Sigmoid colon (tissue), 4 donors: ENCODE results near the gene FAM174A.

Source experiments
- POLR2A ChIP-seq, 2 donors: fragments of 450-650 bp; IDR thresholded peaks; one replicate each; pipeline ENCODE4 v1.6.1; 2016; ENCODE audit warnings: antibody characterized with exemption in 2 of 2, mild to moderate bottlenecking in 2 of 2, moderate library complexity in 2 of 2
- POLR2AphosphoS5 ChIP-seq, 4 donors: sonication (generic); formaldehyde crosslinking; IDR thresholded peaks; one replicate each; pipeline ENCODE4 v1.6.1; 2017; ENCODE audit warnings: antibody characterized with exemption in 4 of 4
- TF ChIP-seq, protein P1 (sequence below), 4 experiments: fragments of 450-650 bp in 3 of 4; fragments of 200-600 bp in 1 of 4; IDR thresholded peaks; one replicate each; pipeline ENCODE4 v1.5.1; 2016 to 2019; ENCODE audit warnings: antibody characterized with exemption in 4 of 4, mild to moderate bottlenecking in 3 of 4, moderate library complexity in 2 of 4

DNA sequence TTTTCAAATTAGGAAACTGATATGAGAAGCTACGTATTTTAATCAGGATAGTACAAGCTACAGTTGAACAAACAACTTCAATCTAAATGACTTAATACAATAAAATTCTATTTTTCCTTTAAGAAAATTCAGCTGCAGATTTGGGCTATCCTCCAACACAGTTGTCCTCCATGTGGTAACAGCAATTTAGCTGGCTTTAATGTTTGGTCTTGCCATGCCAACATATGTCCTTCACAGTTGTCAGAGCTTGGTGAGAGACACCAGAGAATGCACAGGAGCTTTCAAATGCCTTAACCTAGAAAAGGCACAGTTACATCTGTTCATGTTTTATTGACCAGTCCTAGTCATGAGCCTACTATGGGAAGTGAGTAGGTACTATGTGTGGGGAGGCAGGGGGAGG, 10.8 kb downstream of the FAM174A start:
- TF ChIP-seq, protein P1, sequence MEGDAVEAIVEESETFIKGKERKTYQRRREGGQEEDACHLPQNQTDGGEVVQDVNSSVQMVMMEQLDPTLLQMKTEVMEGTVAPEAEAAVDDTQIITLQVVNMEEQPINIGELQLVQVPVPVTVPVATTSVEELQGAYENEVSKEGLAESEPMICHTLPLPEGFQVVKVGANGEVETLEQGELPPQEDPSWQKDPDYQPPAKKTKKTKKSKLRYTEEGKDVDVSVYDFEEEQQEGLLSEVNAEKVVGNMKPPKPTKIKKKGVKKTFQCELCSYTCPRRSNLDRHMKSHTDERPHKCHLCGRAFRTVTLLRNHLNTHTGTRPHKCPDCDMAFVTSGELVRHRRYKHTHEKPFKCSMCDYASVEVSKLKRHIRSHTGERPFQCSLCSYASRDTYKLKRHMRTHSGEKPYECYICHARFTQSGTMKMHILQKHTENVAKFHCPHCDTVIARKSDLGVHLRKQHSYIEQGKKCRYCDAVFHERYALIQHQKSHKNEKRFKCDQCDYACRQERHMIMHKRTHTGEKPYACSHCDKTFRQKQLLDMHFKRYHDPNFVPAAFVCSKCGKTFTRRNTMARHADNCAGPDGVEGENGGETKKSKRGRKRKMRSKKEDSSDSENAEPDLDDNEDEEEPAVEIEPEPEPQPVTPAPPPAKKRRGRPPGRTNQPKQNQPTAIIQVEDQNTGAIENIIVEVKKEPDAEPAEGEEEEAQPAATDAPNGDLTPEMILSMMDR (IDR thresholded peaks at IDR 0.05): no peak
- TF ChIP-seq POLR2A (IDR thresholded peaks at IDR 0.05) (no peak), POLR2AphosphoS5 (IDR thresholded peaks at IDR 0.05) (no peak)
